NCI-H1436 treated with DMSO at 0.1 percent for 48 hours (cell line): ENCODE results near the gene RTP3.

Source experiments
- DNase-seq: peaks from one replicate; lab custom pipeline; 2025; lab: John Stamatoyannopoulos, UW

RTP3 gene

GRCh38 chr3:46469680-46470357, 28.0 kb upstream of the RTP3 start:
- no peak for DNase-seq

GRCh38 chr3:46470831-46471230, 26.9 kb upstream of the RTP3 start:
- DNase-seq: no peak

- DNase-seq: no peak
Measured at GRCh38 chr3:46471371-46471914, 26.3 kb upstream of the RTP3 start.

GRCh38 chr3:46472736-46473135, 25.0 kb upstream of the RTP3 start:
- DNase-seq: no peak

GRCh38 chr3:46477145-46477544, 20.6 kb upstream of the RTP3 start:
- DNase-seq: no peak

- DNase-seq: no peak
Measured at GRCh38 chr3:46477756-46478155, 20.0 kb upstream of the RTP3 start.

- DNase-seq: no peak
Measured at GRCh38 chr3:46478341-46478740, 19.4 kb upstream of the RTP3 start.

GRCh38 chr3:46479021-46479420, 18.8 kb upstream of the RTP3 start:
- no peak for DNase-seq

- DNase-seq: no peak
Measured at GRCh38 chr3:46479696-46480095, 18.1 kb upstream of the RTP3 start.

- DNase-seq: no peak
Measured at GRCh38 chr3:46480491-46481195, 17.1 kb upstream of the RTP3 start.

GRCh38 chr3:46481636-46482035, 16.1 kb upstream of the RTP3 start:
- no peak for DNase-seq

- DNase-seq: no peak
Measured at GRCh38 chr3:46482632-46483350, 15.0 kb upstream of the RTP3 start.

- no peak for DNase-seq
Measured at GRCh38 chr3:46483825-46484224, 14.0 kb upstream of the RTP3 start.

GRCh38 chr3:46484388-46484787, 13.4 kb upstream of the RTP3 start:
- no peak for DNase-seq

GRCh38 chr3:46484911-46485778, 12.6 kb upstream of the RTP3 start:
- no peak for DNase-seq

- no peak for DNase-seq
Measured at GRCh38 chr3:46485779-46486175, 12.0 kb upstream of the RTP3 start.

GRCh38 chr3:46488735-46489361, 8.9 kb upstream of the RTP3 start:
- DNase-seq: peak; percentile 4

GRCh38 chr3:46489381-46489780, 8.4 kb upstream of the RTP3 start:
- no peak for DNase-seq

- no peak for DNase-seq
Measured at GRCh38 chr3:46489875-46490274, 7.9 kb upstream of the RTP3 start.

- no peak for DNase-seq
Measured at GRCh38 chr3:46490338-46491084, 7.3 kb upstream of the RTP3 start.
